HG03469 (cell line): ENCODE measurements around the gene STPG4.
"Not testable (repeated sequence)": the region's sequence is repeated elsewhere in the genome, so short reads cannot be mapped to it uniquely, and the experiment has no call there.

Source experiments
- ATAC-seq: cut with Tn5 transposase; IDR thresholded peaks from one replicate; pipeline ENCODE4 v1.9.1; 2021; ENCODE audit warnings: mild to moderate bottlenecking, moderate library complexity, moderate number of reproducible peaks; ENCODE audit not compliant: unreplicated experiment

Gene STPG4

GRCh38 chr2:47128705-47129104 is 26.4 kb downstream of the STPG4 start:
- ATAC-seq = no peak

GRCh38 chr2:47127862-47128543 is 27.1 kb downstream of the STPG4 start:
- no peak for ATAC-seq

- no peak for ATAC-seq
Measured at GRCh38 chr2:47126783-47127182, 28.3 kb downstream of the STPG4 start.

- not testable (repeated sequence) for ATAC-seq
Measured at GRCh38 chr2:47124740-47125139, 30.4 kb downstream of the STPG4 start.

GRCh38 chr2:47120424-47120823 is 34.7 kb downstream of the STPG4 start:
- not testable (repeated sequence) for ATAC-seq

GRCh38 chr2:47119001-47119400 is 36.1 kb downstream of the STPG4 start:
- no peak for ATAC-seq

GRCh38 chr2:47118581-47118980 is 36.5 kb downstream of the STPG4 start:
- no peak for ATAC-seq

- no peak for ATAC-seq
Measured at GRCh38 chr2:47112665-47113435, 42.3 kb downstream of the STPG4 start.

GRCh38 chr2:47109680-47110079 is 45.4 kb downstream of the STPG4 start:
- ATAC-seq = no peak

GRCh38 chr2:47109007-47109375 is 46.1 kb downstream of the STPG4 start:
- no peak for ATAC-seq

GRCh38 chr2:47108267-47109006 is 46.7 kb downstream of the STPG4 start:
- not testable (repeated sequence) for ATAC-seq

- not testable (repeated sequence) for ATAC-seq
Measured at GRCh38 chr2:47107201-47107600, 47.9 kb downstream of the STPG4 start.

- not testable (repeated sequence) for ATAC-seq
Measured at GRCh38 chr2:47106231-47106630, 48.9 kb downstream of the STPG4 start.

GRCh38 chr2:47099712-47100111 is 55.4 kb downstream of the STPG4 start:
- not testable (repeated sequence) for ATAC-seq

- ATAC-seq = no peak
Measured at GRCh38 chr2:47098953-47099352, 56.2 kb downstream of the STPG4 start.

- no peak for ATAC-seq
Measured at GRCh38 chr2:47097563-47097962, 57.5 kb downstream of the STPG4 start.

- ATAC-seq = no peak
Measured at GRCh38 chr2:47096451-47096850, 58.7 kb downstream of the STPG4 start.

- no peak for ATAC-seq
Measured at GRCh38 chr2:47095349-47096020, 59.6 kb downstream of the STPG4 start.

GRCh38 chr2:47094511-47095142 is 60.5 kb downstream of the STPG4 start:
- ATAC-seq = no peak

- no peak for ATAC-seq
Measured at GRCh38 chr2:47093626-47094025, 61.5 kb downstream of the STPG4 start.

- ATAC-seq = no peak
Measured at GRCh38 chr2:47092465-47092864, 62.6 kb downstream of the STPG4 start.
